Erythroblast (primary cell): Measurements from ENCODE around the gene SRP72.

Experiments
- GATA1 ChIP-seq: IDR thresholded peaks from 2 replicates; pipeline ENCODE4 v1.6.1; 2011; ENCODE audit warnings: low read depth, mild to moderate bottlenecking, control low read depth, low read length, moderate library complexity
- POLR2A ChIP-seq: IDR thresholded peaks from 2 replicates; pipeline ENCODE4 v1.6.1; 2011; ENCODE audit warnings: mild to moderate bottlenecking, low read length

DNA sequence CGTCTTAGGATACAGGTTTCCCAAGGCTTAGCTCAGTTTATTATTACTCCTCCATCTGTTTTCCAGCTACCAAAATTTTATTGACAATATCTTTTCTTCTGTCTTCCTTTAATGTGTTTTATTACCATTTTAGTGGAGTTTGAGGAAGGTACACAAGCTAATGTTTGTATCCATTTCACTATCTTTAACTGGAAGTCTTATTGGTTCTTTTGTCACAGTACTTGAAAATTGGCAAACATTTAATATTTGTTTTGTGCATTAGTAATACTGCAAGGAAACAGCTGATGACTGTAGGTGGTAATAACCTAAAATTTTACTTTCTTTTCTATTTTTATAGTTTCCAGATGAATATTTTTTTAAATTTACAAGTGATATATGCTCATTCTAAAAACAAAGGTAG lies 28.8 kb downstream of the SRP72 start:
- TF ChIP-seq POLR2A, result no peak
- no peak for TF ChIP-seq GATA1
